ENCODE data around the gene CDH24.

- no peak for TF ChIP-seq POLR2A (IDR thresholded peaks at IDR 0.05)
- no peak for TF ChIP-seq CTCF (IDR thresholded peaks at IDR 0.05)
Measured at GRCh38 chr14:23056956-23057756, at the start of gene CDH24.
